SU-DHL-6 (cell line): ENCODE results near the gene CRISP3.

Source experiments
- EZH2phosphoT487 ChIP-seq: fragments of 200-600 bp; sonication (generic), shearing (Covaris generic); conservative IDR thresholded peaks from 2 replicates; pipeline ENCODE4 v1.6.1; 2018; ENCODE audit warnings: mild to moderate bottlenecking, antibody characterized with exemption, low read length, moderate library complexity, mixed read lengths
- TF ChIP-seq, protein P1 (sequence below): fragments of 200-600 bp; sonication (generic); IDR thresholded peaks from one replicate; pipeline ENCODE4 v1.5.1; 2017; ENCODE audit warnings: antibody characterized with exemption, mild to moderate bottlenecking, low read length, moderate library complexity; ENCODE audit not compliant: insufficient read depth, poor library complexity, severe bottlenecking

DNA sequence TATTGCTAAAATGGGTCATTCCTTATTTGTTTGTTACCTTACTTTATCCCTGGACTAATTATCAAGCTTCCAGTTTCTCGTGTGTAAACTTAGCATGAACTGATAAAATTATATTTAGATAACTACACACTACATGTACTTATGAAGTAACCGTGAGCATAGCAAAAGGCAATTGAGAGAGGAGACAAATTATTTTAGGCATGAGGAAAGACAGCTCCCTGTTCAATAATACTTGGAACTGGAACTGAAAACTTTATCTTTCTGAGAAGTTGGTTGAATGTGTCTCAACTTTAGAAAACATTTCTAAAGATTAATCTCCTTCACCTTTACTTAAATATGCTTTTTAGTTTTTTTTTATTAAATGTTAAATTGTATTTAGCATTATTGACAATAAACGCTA is 11.4 kb downstream of the CRISP3 start:
- TF ChIP-seq, protein P1, sequence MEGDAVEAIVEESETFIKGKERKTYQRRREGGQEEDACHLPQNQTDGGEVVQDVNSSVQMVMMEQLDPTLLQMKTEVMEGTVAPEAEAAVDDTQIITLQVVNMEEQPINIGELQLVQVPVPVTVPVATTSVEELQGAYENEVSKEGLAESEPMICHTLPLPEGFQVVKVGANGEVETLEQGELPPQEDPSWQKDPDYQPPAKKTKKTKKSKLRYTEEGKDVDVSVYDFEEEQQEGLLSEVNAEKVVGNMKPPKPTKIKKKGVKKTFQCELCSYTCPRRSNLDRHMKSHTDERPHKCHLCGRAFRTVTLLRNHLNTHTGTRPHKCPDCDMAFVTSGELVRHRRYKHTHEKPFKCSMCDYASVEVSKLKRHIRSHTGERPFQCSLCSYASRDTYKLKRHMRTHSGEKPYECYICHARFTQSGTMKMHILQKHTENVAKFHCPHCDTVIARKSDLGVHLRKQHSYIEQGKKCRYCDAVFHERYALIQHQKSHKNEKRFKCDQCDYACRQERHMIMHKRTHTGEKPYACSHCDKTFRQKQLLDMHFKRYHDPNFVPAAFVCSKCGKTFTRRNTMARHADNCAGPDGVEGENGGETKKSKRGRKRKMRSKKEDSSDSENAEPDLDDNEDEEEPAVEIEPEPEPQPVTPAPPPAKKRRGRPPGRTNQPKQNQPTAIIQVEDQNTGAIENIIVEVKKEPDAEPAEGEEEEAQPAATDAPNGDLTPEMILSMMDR = no peak
- no peak for TF ChIP-seq EZH2phosphoT487
